Stimulated activated CD4-positive, alpha-beta T cell treated with anti-CD3 and anti-CD28 coated beads, TNF-alpha, amount 100 ng/mL, for 4 hours (primary cell): Measurements from ENCODE around the gene STX12.
"Not testable (repeated sequence)": the region's sequence is repeated elsewhere in the genome, so short reads cannot be mapped to it uniquely, and the experiment has no call there.

ENCODE experiments used
- DNase-seq, 3 experiments: peaks; one replicate each; pipeline ENCODE4 v3.0.0-alpha.2; 2020; ENCODE audit warnings: low read depth in 3 of 3

Gene STX12

DNA sequence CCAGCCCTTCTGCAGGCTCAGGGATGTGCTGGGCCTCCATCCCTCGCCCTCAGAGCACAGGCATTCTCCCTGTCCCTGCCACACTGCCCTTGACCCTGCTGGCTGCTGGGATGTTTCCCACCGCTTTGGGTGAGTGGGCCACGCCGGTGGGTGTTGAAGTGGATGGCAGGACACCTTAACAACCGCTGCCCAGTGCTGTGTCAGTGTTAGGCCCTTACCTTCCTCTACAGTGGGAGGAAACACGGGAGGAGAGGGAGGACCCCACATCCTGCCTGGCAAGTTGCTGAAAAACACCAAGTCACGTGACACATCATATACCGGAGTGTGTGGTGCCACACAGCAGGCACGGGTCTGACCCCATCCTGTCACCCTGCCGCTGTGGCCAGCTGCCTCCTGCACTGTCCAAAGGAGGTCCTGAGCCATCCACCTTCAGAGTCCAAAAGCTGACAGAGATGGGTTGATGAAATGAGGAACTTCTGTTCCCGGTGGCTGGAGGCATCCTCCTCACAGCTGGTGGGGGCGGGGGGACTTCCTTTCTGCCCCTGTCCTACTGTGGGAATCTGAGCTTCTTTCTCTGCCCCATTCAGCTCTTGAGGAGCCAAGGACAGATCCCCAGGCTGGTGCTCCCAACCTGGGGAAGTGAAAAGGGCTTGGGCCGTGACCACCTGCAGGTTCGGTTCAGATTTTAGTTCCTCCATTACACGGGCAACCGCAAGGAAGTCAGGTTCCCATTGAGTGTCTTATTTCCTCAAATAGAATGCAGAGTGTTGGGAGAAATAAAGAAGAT lies 96.1 kb downstream of the STX12 start:
- peak in 1 of 3 experiments; percentile 38 for DNase-seq

DNA sequence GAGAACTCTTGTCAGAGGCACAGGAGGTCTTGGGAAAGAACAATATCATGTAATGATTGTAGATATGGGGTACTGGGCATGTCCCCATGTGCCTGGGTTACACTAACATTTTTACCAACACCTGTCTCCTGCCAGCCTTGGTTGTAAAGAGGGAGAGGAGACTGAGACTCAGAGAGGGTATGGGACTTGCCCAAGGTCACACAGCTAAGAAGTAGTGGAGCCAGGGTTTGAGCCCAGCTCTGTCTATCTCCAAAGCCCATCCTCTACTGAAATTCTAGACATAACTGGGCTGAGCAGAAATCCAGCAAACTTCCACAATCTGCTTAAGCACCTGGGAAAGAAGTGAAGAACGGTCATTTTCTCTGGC lies 96.7 kb downstream of the STX12 start:
- no peak for DNase-seq

DNA sequence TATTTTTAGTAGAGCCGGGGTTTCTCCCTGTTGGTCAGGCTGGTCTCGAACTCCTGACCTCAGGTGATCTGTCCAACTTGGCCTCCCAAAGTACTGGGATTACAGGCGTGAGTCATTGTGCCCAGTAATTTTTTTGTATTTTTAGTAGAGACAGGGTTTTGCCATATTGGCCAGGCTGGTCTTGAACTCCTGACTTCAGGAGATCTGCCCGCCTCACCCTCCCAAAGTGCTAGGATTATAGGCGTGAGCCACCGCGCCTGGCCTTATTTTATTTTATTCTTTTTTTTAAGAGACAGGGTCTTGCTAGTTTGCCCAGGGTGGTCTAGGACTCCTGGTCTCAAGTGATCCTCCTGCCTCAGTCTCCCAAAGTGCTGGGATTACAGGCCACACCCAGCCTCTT lies 98.1 kb downstream of the STX12 start:
- not testable (repeated sequence) for DNase-seq

DNA sequence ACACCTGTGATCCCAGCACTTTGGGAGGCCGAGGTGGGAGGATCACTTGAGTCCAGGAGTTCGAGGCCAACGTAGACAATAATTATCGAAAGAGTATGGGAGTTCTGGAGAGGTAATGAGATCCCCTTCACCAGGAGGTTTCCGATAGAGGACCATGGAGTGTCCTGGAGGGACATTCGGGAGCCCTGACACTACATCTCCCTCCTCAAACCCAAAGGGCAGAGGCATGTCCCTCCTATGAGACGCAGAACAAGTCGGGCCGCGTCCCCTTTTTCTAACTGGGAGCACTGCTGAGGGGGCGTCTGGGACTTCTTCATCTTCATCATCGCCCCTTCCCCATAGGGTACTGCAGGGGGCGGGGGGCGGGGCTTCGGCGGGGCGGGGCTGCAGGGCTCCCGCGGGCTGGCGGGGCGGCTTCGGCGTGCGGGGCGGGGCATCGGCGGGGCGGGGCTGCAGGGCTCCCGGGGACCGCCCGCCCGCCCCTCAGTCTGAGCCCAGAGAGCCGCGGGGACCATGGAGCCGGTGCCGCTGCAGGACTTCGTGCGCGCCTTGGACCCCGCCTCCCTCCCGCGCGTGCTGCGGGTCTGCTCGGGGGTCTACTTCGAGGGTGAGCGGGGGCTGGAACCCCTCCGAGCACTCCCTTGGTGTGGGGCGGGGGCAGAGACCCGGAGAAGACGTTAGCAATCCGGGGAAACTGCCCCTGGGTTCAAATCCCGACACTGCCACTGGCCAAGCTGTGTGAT lies 99.2 kb downstream of the STX12 start, which contains the start of gene THEMIS2:
Gene THEMIS2 (plus strand): TSS at position 486 of the 743 bp plus-strand sequence. CDS start 28 bp downstream, at position 514.
- peak; percentile 65 to 77 (median 66) for DNase-seq

DNA sequence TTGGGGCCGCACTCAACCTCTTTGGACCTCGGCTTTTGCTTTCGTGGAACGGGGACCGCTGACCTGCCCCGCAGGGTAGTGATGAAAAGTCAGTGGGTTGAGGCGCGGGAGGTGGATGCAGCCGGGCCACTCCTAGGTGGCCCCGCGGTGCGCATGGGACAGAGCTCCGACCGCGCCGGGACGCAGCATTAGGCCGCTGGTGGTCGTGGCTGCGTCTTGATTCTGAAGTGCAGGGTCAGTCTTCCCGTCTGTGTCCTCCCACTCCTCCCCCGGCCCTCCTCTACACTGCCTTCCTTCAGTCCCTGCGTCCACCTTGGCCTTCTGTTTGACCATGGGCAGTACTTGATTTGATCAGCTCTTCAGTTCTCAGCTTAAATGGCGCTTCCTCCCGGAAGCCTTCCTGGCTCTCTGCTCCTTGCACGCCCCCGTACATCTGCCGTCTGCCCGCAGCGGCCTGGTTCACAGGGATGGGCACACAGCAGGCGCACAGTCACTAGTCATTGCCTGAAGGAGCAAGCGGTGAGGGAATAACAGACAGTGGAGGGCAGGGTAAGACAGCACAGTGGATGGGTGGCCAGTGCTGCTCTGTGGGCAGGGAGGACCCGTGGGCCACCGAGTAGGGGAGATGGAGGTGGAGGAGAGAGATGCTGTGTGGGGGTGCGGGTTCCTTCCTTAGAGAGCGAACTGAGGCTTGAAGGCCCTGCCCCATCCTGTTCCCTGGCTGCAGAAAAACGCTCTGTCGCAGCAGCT lies 100.0 kb downstream of the STX12 start:
- no peak for DNase-seq

DNA sequence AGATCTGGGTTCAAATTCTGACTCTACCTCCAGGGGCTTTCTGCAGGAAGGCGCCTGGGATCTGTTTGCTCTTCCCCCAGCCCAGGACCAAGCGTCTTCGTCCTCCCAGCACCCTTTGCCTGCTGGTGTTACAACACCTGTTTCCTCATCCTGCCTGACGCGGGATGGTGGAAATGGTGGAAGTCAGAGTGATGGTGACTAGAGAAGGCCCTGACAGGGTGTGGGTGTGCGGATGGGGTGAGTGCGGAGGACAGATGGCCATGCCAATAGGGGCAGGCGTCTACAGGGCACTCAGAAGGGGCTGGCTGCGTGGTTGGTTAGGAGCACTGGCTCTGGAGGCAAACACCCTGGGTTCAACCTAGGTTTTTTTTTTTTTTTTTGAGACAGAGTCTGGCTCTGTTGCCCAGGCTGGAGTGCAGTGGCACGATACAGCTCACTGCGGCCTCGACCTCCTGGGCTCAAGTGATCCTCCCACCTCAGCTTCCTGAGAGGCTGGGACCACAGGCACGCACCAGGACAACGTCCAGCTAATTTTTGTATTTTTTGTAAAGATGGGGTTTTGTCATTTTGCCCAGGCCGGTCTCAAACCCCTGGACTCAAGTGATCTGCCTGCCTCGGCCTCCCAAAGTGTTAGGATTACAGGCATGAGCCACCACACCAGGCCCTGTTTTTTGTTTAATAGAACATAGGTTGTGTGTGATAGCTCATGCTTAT lies 100.8 kb downstream of the STX12 start:
- no peak for DNase-seq
